GM10248 (cell line): Measurements from ENCODE around the gene TPSD1.

ENCODE experiments used
- CTCF ChIA-PET: fragments of 300-600 bp; sonication (Branson Sonifier 250); formaldehyde crosslinking; extraction: SDS; loops from one replicate; lab custom pipeline; 2021; ENCODE audit warnings: antibody characterized with exemption; lab: Yijun Ruan, JAX
- POLR2A ChIA-PET: fragments of 350-650 bp; sonication (Branson Sonifier 250); formaldehyde crosslinking; extraction: SDS; loops from one replicate; lab custom pipeline; 2020; ENCODE audit warnings: antibody characterized with exemption; lab: Yijun Ruan, JAX
- DNase-seq: peaks from one replicate; pipeline ENCODE4 v3.0.0; 2012; ENCODE audit errors: extremely low spot score
- TF ChIP-seq, protein P1 (sequence below): IDR thresholded peaks from 2 replicates; pipeline ENCODE4 v1.5.1; 2012; ENCODE audit warnings: mild to moderate bottlenecking, low read depth; ENCODE audit errors: extremely low read depth, missing control alignments, control extremely low read depth

TPSD1 gene

DNA sequence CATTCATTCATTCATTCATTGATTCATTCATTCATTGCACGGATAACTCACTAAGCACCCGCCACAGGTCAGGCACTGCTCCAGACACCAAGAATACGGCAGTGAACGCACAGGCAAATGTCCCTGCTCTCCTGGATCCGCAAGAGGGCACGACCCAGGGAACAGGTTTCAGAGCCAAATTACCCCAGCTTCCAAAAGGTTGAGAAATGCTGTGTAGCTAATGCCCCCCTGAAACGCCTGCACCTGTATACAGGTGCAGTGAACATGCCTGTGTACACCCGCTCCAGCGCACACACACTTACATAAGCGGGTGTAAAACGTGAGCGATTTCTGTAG lies 44.0 kb downstream of the TPSD1 start:
- DNase-seq: no peak
- POLR2A ChIA-PET: no interaction called here
- TF ChIP-seq, protein P1, sequence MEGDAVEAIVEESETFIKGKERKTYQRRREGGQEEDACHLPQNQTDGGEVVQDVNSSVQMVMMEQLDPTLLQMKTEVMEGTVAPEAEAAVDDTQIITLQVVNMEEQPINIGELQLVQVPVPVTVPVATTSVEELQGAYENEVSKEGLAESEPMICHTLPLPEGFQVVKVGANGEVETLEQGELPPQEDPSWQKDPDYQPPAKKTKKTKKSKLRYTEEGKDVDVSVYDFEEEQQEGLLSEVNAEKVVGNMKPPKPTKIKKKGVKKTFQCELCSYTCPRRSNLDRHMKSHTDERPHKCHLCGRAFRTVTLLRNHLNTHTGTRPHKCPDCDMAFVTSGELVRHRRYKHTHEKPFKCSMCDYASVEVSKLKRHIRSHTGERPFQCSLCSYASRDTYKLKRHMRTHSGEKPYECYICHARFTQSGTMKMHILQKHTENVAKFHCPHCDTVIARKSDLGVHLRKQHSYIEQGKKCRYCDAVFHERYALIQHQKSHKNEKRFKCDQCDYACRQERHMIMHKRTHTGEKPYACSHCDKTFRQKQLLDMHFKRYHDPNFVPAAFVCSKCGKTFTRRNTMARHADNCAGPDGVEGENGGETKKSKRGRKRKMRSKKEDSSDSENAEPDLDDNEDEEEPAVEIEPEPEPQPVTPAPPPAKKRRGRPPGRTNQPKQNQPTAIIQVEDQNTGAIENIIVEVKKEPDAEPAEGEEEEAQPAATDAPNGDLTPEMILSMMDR: no peak
- CTCF ChIA-PET: interaction anchor here (1.8 to 3.8 kb wide), 3 partner anchors 10 to 19 kb away, joined by 4 to 13 read pairs (median 7); no protein-coding TSS in a partner anchor

DNA sequence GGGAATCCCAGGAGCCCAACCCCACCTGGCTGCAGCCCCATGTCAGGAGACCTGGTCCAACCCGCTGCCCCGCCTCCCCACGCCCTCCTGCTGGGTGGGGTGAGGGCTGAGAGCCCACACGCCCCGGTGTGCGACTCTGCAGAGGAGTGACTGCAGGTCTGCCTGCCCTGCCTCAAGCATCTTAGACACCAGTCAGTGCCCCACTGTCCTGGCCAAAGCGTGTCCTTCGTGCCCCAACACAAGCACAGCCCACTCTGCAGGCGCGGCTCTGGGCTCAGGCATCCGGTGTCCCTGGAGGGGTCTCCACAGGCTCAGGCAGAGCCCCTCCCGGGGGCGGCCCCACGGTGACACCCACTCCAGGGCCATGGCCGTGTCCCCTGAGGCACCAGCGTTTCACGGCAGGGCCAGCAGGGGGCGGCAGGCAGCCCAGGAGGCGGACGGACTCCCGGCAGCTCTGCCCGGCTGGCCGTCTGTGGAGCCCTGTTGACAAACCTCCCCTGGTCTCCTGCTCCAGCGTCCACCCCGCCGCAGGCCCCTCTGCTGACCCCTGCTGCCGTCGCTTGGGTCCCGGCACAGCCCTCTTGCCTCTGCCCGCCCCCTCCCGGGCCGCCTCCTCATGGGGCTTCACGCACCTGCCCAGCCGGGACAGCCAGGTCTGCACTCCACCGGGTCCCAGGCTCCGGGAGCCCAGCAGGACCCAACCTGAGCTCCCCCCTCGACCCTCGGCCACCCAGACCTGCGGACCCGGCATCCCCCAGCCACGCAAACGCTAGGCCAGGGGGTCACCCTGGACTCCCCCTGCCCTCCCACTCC lies 45.0 kb downstream of the TPSD1 start:
- DNase-seq: peak; percentile 88
- ChIA-PET POLR2A (no interaction called here), CTCF (interaction anchor here (0.8 to 3.8 kb wide), 9 partner anchors 8 to 111 kb away, joined by 3 to 13 read pairs (median 4); partner anchors contain the start of gene UBE2I)
- TF ChIP-seq, protein P1: peak; percentile 93

DNA sequence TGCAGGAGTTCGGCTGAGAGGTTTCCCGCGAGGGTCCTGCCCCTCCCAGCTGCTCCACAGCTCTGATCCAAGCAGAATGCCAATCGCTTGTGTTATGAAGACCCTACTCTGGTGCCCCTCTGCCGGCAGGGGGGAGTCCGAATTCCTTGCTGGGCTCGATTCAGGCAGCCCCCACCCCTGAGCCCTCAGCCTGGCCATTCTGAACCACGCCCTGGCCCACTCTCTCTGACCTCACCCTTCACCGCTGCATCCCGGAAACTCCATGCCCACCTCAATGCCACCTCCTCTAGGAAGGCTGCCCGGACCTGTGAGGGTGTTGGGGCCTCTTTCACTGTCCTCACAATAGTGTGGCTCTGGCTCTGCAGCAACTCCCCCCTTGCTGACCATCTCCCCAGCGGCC lies 45.7 kb downstream of the TPSD1 start:
- ChIA-PET POLR2A (no interaction called here), CTCF (interaction anchor here (0.8 to 3.8 kb wide), 9 partner anchors 8 to 110 kb away, joined by 3 to 13 read pairs (median 4); partner anchors contain the start of gene UBE2I)
- TF ChIP-seq, protein P1: no peak
- DNase-seq: no peak

DNA sequence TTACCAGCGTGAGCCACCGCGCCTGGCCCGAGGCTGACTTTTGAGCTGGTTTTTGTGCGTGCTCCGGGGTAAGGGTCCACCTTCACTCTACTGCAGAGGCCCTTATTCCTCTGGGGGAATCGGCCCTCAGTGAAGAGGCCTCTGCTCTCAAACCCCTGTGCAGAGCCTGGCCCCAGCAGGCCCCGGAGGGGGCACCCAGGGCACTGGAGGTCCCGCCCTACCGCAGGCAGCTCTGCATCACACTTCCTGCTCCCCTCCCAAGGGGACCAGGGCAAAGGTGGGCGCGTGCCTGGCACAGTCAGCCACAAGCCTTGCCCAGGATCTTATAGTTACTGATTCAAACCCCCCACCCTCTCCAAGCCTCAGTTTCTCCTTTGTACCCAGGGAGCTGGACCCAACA lies 50.0 kb downstream of the TPSD1 start:
- no peak for DNase-seq
- CTCF ChIA-PET: interaction anchor here (1.0 to 1.5 kb wide), 3 partner anchors 9 to 232 kb away, joined by 3 read pairs; no protein-coding TSS in a partner anchor
- TF ChIP-seq, protein P1: no peak
- POLR2A ChIA-PET: no interaction called here

DNA sequence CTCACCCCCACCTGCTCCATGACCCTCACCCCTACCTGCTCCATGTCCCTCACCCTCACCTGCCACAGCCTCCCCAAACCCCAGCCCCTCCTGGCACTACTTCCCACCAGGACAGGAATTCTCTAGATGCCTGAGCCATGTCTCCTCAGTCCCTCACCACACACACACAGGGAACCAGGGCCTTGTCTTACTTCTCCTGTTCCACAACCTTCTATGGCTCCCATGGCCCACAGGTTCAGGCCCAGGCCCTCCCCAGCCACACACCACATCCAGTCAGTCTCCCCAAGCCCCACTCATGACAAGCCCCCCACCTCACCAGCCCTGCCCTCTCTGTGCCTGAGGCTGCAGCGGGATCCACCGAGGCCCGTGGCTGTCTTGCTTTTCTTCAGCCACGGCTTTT lies 50.5 kb downstream of the TPSD1 start:
- TF ChIP-seq, protein P1: no peak
- POLR2A ChIA-PET: no interaction called here
- CTCF ChIA-PET: interaction anchor here (1.0 kb wide), 1 partner anchor 9 kb away, joined by 3 read pairs; no protein-coding TSS in a partner anchor
- DNase-seq: no peak

DNA sequence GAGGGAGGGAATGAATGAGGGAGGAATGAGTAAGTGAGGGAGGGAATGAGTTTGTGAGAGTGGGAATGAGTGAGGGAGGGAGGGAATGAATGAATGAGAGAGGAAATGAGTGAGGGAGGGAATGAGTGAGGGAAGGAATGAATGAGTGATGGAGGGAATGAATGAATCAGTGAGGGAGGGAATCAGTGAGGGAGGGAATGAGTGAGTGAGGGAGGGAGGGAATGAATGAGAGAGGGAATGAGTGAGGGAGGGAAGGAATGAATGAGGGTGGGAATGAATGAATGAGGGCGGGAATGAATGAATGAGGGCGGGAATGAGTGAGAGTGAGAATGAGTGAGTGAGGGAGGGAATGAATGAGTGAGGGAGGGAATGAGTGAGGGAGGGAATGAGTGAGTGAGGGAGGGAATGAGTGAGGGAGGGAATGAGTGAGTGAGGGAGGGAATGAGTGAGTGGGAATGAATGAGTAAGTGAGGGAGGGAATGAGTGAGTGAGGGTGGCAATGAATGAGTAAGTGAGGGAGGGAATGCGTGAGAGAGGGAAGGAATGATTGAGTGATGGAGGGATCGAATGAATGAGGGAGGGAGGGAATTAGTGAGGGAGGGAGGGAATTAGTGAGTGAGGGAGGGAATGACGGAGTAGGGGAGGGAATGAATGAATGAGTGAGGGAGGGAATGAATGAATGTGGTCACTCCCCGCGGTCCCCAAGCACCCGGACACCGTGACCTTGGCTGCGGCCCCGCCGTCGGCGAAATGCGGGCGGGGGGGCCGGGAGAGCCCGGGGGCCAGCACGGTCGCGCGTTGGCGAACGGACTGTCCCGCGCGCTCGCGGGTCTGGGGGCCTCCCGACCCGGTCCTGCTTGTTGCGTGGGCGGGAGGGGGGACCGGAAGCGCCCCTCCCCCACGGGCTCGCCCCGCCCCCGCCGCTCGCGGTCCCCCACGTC lies 52.4 kb downstream of the TPSD1 start:
- CTCF ChIA-PET: interaction anchor here (1.2 kb wide), 1 partner anchor 38 kb away, joined by 3 read pairs; no protein-coding TSS in a partner anchor
- POLR2A ChIA-PET: interaction anchor here (0.6 kb wide), 1 partner anchor 672 kb away, joined by 3 read pairs; no protein-coding TSS in a partner anchor
- DNase-seq: no peak
- TF ChIP-seq, protein P1: no peak
